HEK293 (cell line): ENCODE measurements around the gene DICER1.
A peak's percentile ranks its signal among the peaks of the same experiment; 100 is the strongest.

Source experiments
- FEZF1 ChIP-seq: fragments of 450-650 bp; formaldehyde crosslinking; IDR thresholded peaks from 2 replicates; pipeline ENCODE4 v1.5.1; 2016; ENCODE audit warnings: missing biosample characterization, missing genetic modification characterization
- GLIS1 ChIP-seq: fragments of 450-650 bp; formaldehyde crosslinking; IDR thresholded peaks from 2 replicates; pipeline ENCODE4 v1.5.1; 2016; ENCODE audit warnings: missing biosample characterization, missing genetic modification characterization
- IKZF3 ChIP-seq: fragments of 450-650 bp; IDR thresholded peaks from 2 replicates; pipeline ENCODE4 v1.5.0; 2018; ENCODE audit warnings: missing biosample characterization, mild to moderate bottlenecking, missing genetic modification characterization, moderate library complexity
- INSM2 ChIP-seq: fragments of 450-650 bp; formaldehyde crosslinking; IDR thresholded peaks from 2 replicates; pipeline ENCODE4 v1.5.1; 2016; ENCODE audit warnings: missing biosample characterization, missing genetic modification characterization
- KLF17 ChIP-seq: fragments of 450-650 bp; formaldehyde crosslinking; IDR thresholded peaks from 2 replicates; pipeline ENCODE4 v1.5.1; 2016; ENCODE audit warnings: missing biosample characterization, missing genetic modification characterization
- KLF9 ChIP-seq: fragments of 450-650 bp; formaldehyde crosslinking; IDR thresholded peaks from 2 replicates; pipeline ENCODE4 v1.5.1; 2016; ENCODE audit warnings: missing biosample characterization, missing genetic modification characterization, low read depth
- MEIS1 ChIP-seq: sonication (generic); formaldehyde crosslinking; IDR thresholded peaks from 2 replicates; pipeline ENCODE4 v1.8.1; 2022; ENCODE audit warnings: missing genetic modification reagents, mild to moderate bottlenecking, borderline replicate concordance
- OSR2 ChIP-seq: fragments of 450-650 bp; formaldehyde crosslinking; IDR thresholded peaks from 2 replicates; pipeline ENCODE4 v1.5.1; 2016; ENCODE audit warnings: missing biosample characterization, missing genetic modification characterization
- PRDM4 ChIP-seq: fragments of 450-650 bp; formaldehyde crosslinking; IDR thresholded peaks from 2 replicates; pipeline ENCODE4 v1.5.1; 2017; ENCODE audit warnings: missing biosample characterization, missing genetic modification characterization
- RBAK ChIP-seq: fragments of 450-650 bp; formaldehyde crosslinking; IDR thresholded peaks from 2 replicates; pipeline ENCODE4 v1.5.1; 2016; ENCODE audit warnings: missing biosample characterization, missing genetic modification characterization
- SCRT2 ChIP-seq: fragments of 450-650 bp; formaldehyde crosslinking; IDR thresholded peaks from 2 replicates; pipeline ENCODE4 v1.5.1; 2016; ENCODE audit warnings: missing biosample characterization, missing genetic modification characterization
- ZBTB17 ChIP-seq: fragments of 450-650 bp; formaldehyde crosslinking; IDR thresholded peaks from 2 replicates; pipeline ENCODE4 v1.5.1; 2016; ENCODE audit warnings: missing biosample characterization, missing genetic modification characterization
- ZBTB20 ChIP-seq: fragments of 450-650 bp; formaldehyde crosslinking; IDR thresholded peaks from 2 replicates; pipeline ENCODE4 v1.5.1; 2016; ENCODE audit warnings: missing biosample characterization, missing genetic modification characterization
- ZBTB8A ChIP-seq: fragments of 450-650 bp; formaldehyde crosslinking; IDR thresholded peaks from 2 replicates; pipeline ENCODE4 v1.5.1; 2016; ENCODE audit warnings: missing biosample characterization, missing genetic modification characterization
- ZFP69B ChIP-seq: fragments of 450-650 bp; formaldehyde crosslinking; IDR thresholded peaks from 2 replicates; pipeline ENCODE4 v1.5.1; 2016; ENCODE audit warnings: missing biosample characterization, missing genetic modification characterization
- ZNF121 ChIP-seq: fragments of 450-650 bp; formaldehyde crosslinking; IDR thresholded peaks from 2 replicates; pipeline ENCODE4 v1.5.1; 2016; ENCODE audit warnings: missing biosample characterization, missing genetic modification characterization
- ZNF16 ChIP-seq: fragments of 450-650 bp; formaldehyde crosslinking; IDR thresholded peaks from 2 replicates; pipeline ENCODE4 v1.5.1; 2016; ENCODE audit warnings: low read depth, missing biosample characterization, missing genetic modification characterization
- ZNF335 ChIP-seq: fragments of 450-650 bp; formaldehyde crosslinking; conservative IDR thresholded peaks from 2 replicates; pipeline ENCODE4 v1.5.1; 2016; ENCODE audit warnings: missing biosample characterization, missing genetic modification characterization
- ZNF366 ChIP-seq: fragments of 450-650 bp; formaldehyde crosslinking; conservative IDR thresholded peaks from 2 replicates; pipeline ENCODE4 v1.5.1; 2016; ENCODE audit warnings: missing biosample characterization, missing genetic modification characterization
- ZNF398 ChIP-seq: fragments of 450-650 bp; formaldehyde crosslinking; IDR thresholded peaks from 2 replicates; pipeline ENCODE4 v1.5.1; 2017; ENCODE audit warnings: missing biosample characterization, missing genetic modification characterization
- ZNF449 ChIP-seq: fragments of 450-650 bp; formaldehyde crosslinking; IDR thresholded peaks from 2 replicates; pipeline ENCODE4 v1.5.1; 2017; ENCODE audit warnings: missing biosample characterization, mild to moderate bottlenecking, missing genetic modification characterization, moderate library complexity
- ZNF561 ChIP-seq: fragments of 450-650 bp; IDR thresholded peaks from 2 replicates; pipeline ENCODE4 v1.5.1; 2018; ENCODE audit warnings: missing biosample characterization, missing genetic modification characterization, borderline replicate concordance
- ZNF600 ChIP-seq: fragments of 450-650 bp; formaldehyde crosslinking; IDR thresholded peaks from 2 replicates; pipeline ENCODE4 v1.5.1; 2016; ENCODE audit warnings: missing biosample characterization, missing genetic modification characterization
- ZNF639 ChIP-seq: fragments of 450-650 bp; formaldehyde crosslinking; IDR thresholded peaks from 2 replicates; pipeline ENCODE4 v1.5.1; 2016; ENCODE audit warnings: missing biosample characterization, missing genetic modification characterization
- ZNF692 ChIP-seq: fragments of 450-650 bp; formaldehyde crosslinking; IDR thresholded peaks from 2 replicates; pipeline ENCODE4 v1.5.1; 2016; ENCODE audit warnings: missing biosample characterization, missing genetic modification characterization
- ZXDB ChIP-seq: fragments of 450-650 bp; formaldehyde crosslinking; IDR thresholded peaks from 2 replicates; pipeline ENCODE4 v1.5.1; 2016; ENCODE audit warnings: missing biosample characterization, missing genetic modification characterization

Gene DICER1

GRCh38 chr14:95046711-95047681 is 110.3 kb downstream of the DICER1 start (continued):
- TF ChIP-seq ZNF366 (tag by site-specific recombination) (peak; percentile 69), KLF17 (0 out of 2 replicates have a peak, but pooled peaks have one; percentile 48), ZNF398 (tag by site-specific recombination) (peak; percentile 58), ZXDB (tag by site-specific recombination) (no peak), ZNF639 (tag by site-specific recombination) (peak; percentile 26; the same call in 1 of the 2 replicates), MEIS1 (no peak), OSR2 (peak; percentile 13; the same call in 1 of the 2 replicates), ZNF121 (tag by site-specific recombination) (no peak), ZBTB8A (no peak), KLF9 (tag by site-specific recombination) (peak; percentile 26; the same call in 1 of the 2 replicates), ZNF600 (tag by site-specific recombination) (0 out of 2 replicates have a peak, but pooled peaks have one; percentile 30), ZNF16 (tag by site-specific recombination) (no peak), ZNF692 (tag by site-specific recombination) (peak; percentile 82), RBAK (tag by site-specific recombination) (no peak), ZNF561 (tag by site-specific recombination) (0 out of 2 replicates have a peak, but pooled peaks have one; percentile 40), ZNF449 (peak; percentile 14; the same call in 1 of the 2 replicates), IKZF3 (tag by site-specific recombination) (peak; percentile 82), FEZF1 (tag by site-specific recombination) (peak; percentile 51; the same call in 1 of the 2 replicates), ZBTB20 (tag by site-specific recombination) (peak; percentile 25; the same call in 1 of the 2 replicates), ZNF335 (tag by site-specific recombination) (peak; percentile 79), INSM2 (tag by site-specific recombination) (0 out of 2 replicates have a peak, but pooled peaks have one; percentile 47), ZBTB17 (tag by site-specific recombination) (peak; percentile 52), PRDM4 (tag by site-specific recombination) (peak; percentile 68), SCRT2 (tag by site-specific recombination) (0 out of 2 replicates have a peak, but pooled peaks have one; percentile 26), ZFP69B (tag by site-specific recombination) (peak; percentile 79; the same call in 1 of the 2 replicates), GLIS1 (tag by site-specific recombination) (peak; percentile 55)
